GM19452 (cell line): ENCODE data around the gene CYP24A1.

Experiments
- ATAC-seq: cut with Tn5 transposase; IDR thresholded peaks from one replicate; pipeline ENCODE4 v1.9.1; 2021; ENCODE audit not compliant: unreplicated experiment

CYP24A1 gene

GRCh38 chr20:54177378-54177777 lies 3.6 kb upstream of the CYP24A1 start:
- no peak for ATAC-seq

- no peak for ATAC-seq
Observed at GRCh38 chr20:54176610-54177009, 2.8 kb upstream of the CYP24A1 start.

- no peak for ATAC-seq
Observed at GRCh38 chr20:54174457-54175175, 830 bp upstream of the CYP24A1 start.

- ATAC-seq = no peak
Observed at GRCh38 chr20:54172856-54173652, 732 bp downstream of the CYP24A1 start.

- ATAC-seq = no peak
Observed at GRCh38 chr20:54172532-54172855, 1.3 kb downstream of the CYP24A1 start.

- no peak for ATAC-seq
Observed at GRCh38 chr20:54170963-54171362, 2.8 kb downstream of the CYP24A1 start.

GRCh38 chr20:54170026-54170471 lies 3.7 kb downstream of the CYP24A1 start:
- ATAC-seq = no peak

- no peak for ATAC-seq
Observed at GRCh38 chr20:54168961-54169862, 4.6 kb downstream of the CYP24A1 start.

- no peak for ATAC-seq
Observed at GRCh38 chr20:54167909-54168872, 5.6 kb downstream of the CYP24A1 start.

GRCh38 chr20:54166987-54167662 lies 6.7 kb downstream of the CYP24A1 start:
- no peak for ATAC-seq

GRCh38 chr20:54165803-54166202 lies 8.0 kb downstream of the CYP24A1 start:
- no peak for ATAC-seq

- no peak for ATAC-seq
Observed at GRCh38 chr20:54165014-54165413, 8.8 kb downstream of the CYP24A1 start.

- no peak for ATAC-seq
Observed at GRCh38 chr20:54163402-54163801, 10.4 kb downstream of the CYP24A1 start.

GRCh38 chr20:54162378-54163009 lies 11.3 kb downstream of the CYP24A1 start:
- no peak for ATAC-seq

- no peak for ATAC-seq
Observed at GRCh38 chr20:54161821-54162149, 12.0 kb downstream of the CYP24A1 start.

- no peak for ATAC-seq
Observed at GRCh38 chr20:54161008-54161820, 12.6 kb downstream of the CYP24A1 start.

- no peak for ATAC-seq
Observed at GRCh38 chr20:54160065-54161007, 13.4 kb downstream of the CYP24A1 start.
